SK-N-SH treated with all-trans-retinoic acid at 6 μM for 48 hours (cell line): ENCODE measurements around the gene TMX4.
"Not testable (repeated sequence)": the region's sequence is repeated elsewhere in the genome, so short reads cannot be mapped to it uniquely, and the experiment has no call there.

ENCODE experiments used
- ATAC-seq: fragments of 200-7000 bp; cut with Tn5 transposase; 3 replicates; pipeline ENCODE4 v1.9.1; 2020; ENCODE audit warnings: mild to moderate bottlenecking, moderate library complexity
- ARNTL ChIP-seq: fragments of 450-650 bp; formaldehyde crosslinking; IDR thresholded peaks from 2 replicates; pipeline ENCODE4 v1.5.0; 2020; ENCODE audit warnings: low read depth, mild to moderate bottlenecking, moderate library complexity, borderline replicate concordance
- BACH2 ChIP-seq: fragments of 250-450 bp; sonication (Bioruptor Pico); IDR thresholded peaks from 2 replicates; pipeline ENCODE4 v1.9.0; 2021; ENCODE audit warnings: mild to moderate bottlenecking, borderline replicate concordance
- CREB5 ChIP-seq: fragments of 250-450 bp; sonication (Bioruptor Pico); IDR thresholded peaks from 2 replicates; pipeline ENCODE4 v1.5.1; 2020; ENCODE audit warnings: low read depth, mild to moderate bottlenecking, moderate library complexity
- CSDC2 ChIP-seq: fragments of 250-450 bp; sonication (Bioruptor Pico); IDR thresholded peaks from 2 replicates; pipeline ENCODE4 v1.5.0; 2020; ENCODE audit warnings: mild to moderate bottlenecking, moderate library complexity
- ESRRG ChIP-seq: fragments of 250-450 bp; sonication (Bioruptor Pico); IDR thresholded peaks from 2 replicates; pipeline ENCODE4 v1.6.1; 2021; ENCODE audit warnings: mild to moderate bottlenecking
- GLIS3 ChIP-seq: fragments of 250-450 bp; sonication (Bioruptor Pico); IDR thresholded peaks from 2 replicates; pipeline ENCODE4 v1.5.0; 2020; ENCODE audit warnings: mild to moderate bottlenecking, moderate library complexity
- ISL1 ChIP-seq: fragments of 250-450 bp; sonication (Bioruptor Pico); IDR thresholded peaks from 2 replicates; pipeline ENCODE4 v2.1.2; 2022; ENCODE audit warnings: mild to moderate bottlenecking, moderate library complexity
- OSR1 ChIP-seq: fragments of 250-450 bp; sonication (Bioruptor Pico); IDR thresholded peaks from 2 replicates; pipeline ENCODE4 v1.8.0; 2022; ENCODE audit warnings: moderate library complexity, mild to moderate bottlenecking, inconsistent platforms
- RARB ChIP-seq: fragments of 250-450 bp; sonication (Bioruptor Pico); IDR thresholded peaks from 2 replicates; pipeline ENCODE4 v1.8.0; 2021; ENCODE audit warnings: mild to moderate bottlenecking, moderate library complexity
- SNAI2 ChIP-seq: fragments of 250-450 bp; sonication (Bioruptor Pico); IDR thresholded peaks from 2 replicates; pipeline ENCODE4 v1.5.0; 2020; ENCODE audit warnings: mild to moderate bottlenecking, moderate library complexity
- TCF4 ChIP-seq: fragments of 250-450 bp; sonication (Bioruptor Pico); IDR thresholded peaks from 2 replicates; pipeline ENCODE4 v1.8.0; 2021; ENCODE audit warnings: mild to moderate bottlenecking, moderate library complexity, borderline replicate concordance
- TOX ChIP-seq: fragments of 250-450 bp; sonication (Bioruptor Pico); IDR thresholded peaks from 2 replicates; pipeline ENCODE4 v1.8.0; 2021; ENCODE audit warnings: mild to moderate bottlenecking, moderate library complexity, borderline replicate concordance
- ZFP3 ChIP-seq: fragments of 250-450 bp; sonication (Bioruptor Pico); IDR thresholded peaks from 2 replicates; pipeline ENCODE4 v1.5.0; 2020; ENCODE audit warnings: mild to moderate bottlenecking, moderate library complexity
- ZFP30 ChIP-seq: fragments of 450-650 bp; formaldehyde crosslinking; IDR thresholded peaks from 2 replicates; pipeline ENCODE4 v1.5.0; 2022; ENCODE audit warnings: mild to moderate bottlenecking, moderate library complexity
- ZNF565 ChIP-seq: fragments of 450-650 bp; formaldehyde crosslinking; conservative IDR thresholded peaks from 2 replicates; pipeline ENCODE4 v1.5.0; 2020; ENCODE audit warnings: low read depth, mild to moderate bottlenecking, moderate library complexity
- ZNF8 ChIP-seq: fragments of 450-650 bp; formaldehyde crosslinking; IDR thresholded peaks from 2 replicates; pipeline ENCODE4 v1.5.0; 2020; ENCODE audit warnings: mild to moderate bottlenecking, moderate library complexity
- TF ChIP-seq, protein P1 (sequence below): fragments of 250-450 bp; sonication (Bioruptor Pico); IDR thresholded peaks from 2 replicates; pipeline ENCODE4 v1.8.0; 2020; ENCODE audit warnings: mild to moderate bottlenecking, moderate library complexity, borderline replicate concordance
- TF ChIP-seq, protein P2 (sequence below): fragments of 250-450 bp; sonication (Bioruptor Pico); IDR thresholded peaks from 2 replicates; pipeline ENCODE4 v1.5.0; 2020; ENCODE audit warnings: mild to moderate bottlenecking, moderate library complexity
- TF ChIP-seq, protein P3 (sequence below): fragments of 250-450 bp; sonication (Bioruptor Pico); IDR thresholded peaks from 2 replicates; pipeline ENCODE4 v1.5.1; 2021; ENCODE audit warnings: mild to moderate bottlenecking, moderate library complexity

Gene TMX4

GRCh38 chr20:7966176-7966575 lies 53.4 kb downstream of the TMX4 start:
- ATAC-seq = no peak
- TF ChIP-seq ISL1 (CRISPR knock-in tag) = peak; percentile 60
- TF ChIP-seq, protein P1, sequence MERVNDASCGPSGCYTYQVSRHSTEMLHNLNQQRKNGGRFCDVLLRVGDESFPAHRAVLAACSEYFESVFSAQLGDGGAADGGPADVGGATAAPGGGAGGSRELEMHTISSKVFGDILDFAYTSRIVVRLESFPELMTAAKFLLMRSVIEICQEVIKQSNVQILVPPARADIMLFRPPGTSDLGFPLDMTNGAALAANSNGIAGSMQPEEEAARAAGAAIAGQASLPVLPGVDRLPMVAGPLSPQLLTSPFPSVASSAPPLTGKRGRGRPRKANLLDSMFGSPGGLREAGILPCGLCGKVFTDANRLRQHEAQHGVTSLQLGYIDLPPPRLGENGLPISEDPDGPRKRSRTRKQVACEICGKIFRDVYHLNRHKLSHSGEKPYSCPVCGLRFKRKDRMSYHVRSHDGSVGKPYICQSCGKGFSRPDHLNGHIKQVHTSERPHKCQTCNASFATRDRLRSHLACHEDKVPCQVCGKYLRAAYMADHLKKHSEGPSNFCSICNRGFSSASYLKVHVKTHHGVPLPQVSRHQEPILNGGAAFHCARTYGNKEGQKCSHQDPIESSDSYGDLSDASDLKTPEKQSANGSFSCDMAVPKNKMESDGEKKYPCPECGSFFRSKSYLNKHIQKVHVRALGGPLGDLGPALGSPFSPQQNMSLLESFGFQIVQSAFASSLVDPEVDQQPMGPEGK = no peak
- no peak for TF ChIP-seq ESRRG (CRISPR knock-in tag)
- TF ChIP-seq, protein P2, sequence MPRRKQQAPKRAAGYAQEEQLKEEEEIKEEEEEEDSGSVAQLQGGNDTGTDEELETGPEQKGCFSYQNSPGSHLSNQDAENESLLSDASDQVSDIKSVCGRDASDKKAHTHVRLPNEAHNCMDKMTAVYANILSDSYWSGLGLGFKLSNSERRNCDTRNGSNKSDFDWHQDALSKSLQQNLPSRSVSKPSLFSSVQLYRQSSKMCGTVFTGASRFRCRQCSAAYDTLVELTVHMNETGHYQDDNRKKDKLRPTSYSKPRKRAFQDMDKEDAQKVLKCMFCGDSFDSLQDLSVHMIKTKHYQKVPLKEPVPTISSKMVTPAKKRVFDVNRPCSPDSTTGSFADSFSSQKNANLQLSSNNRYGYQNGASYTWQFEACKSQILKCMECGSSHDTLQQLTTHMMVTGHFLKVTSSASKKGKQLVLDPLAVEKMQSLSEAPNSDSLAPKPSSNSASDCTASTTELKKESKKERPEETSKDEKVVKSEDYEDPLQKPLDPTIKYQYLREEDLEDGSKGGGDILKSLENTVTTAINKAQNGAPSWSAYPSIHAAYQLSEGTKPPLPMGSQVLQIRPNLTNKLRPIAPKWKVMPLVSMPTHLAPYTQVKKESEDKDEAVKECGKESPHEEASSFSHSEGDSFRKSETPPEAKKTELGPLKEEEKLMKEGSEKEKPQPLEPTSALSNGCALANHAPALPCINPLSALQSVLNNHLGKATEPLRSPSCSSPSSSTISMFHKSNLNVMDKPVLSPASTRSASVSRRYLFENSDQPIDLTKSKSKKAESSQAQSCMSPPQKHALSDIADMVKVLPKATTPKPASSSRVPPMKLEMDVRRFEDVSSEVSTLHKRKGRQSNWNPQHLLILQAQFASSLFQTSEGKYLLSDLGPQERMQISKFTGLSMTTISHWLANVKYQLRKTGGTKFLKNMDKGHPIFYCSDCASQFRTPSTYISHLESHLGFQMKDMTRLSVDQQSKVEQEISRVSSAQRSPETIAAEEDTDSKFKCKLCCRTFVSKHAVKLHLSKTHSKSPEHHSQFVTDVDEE (CRISPR knock-in tag) = 0 out of 2 replicates have a peak, but pooled peaks have one; percentile 58
- peak; percentile 57; the same call in 1 of the 2 replicates for TF ChIP-seq TCF4 (CRISPR knock-in tag)

- TF ChIP-seq, protein P3, sequence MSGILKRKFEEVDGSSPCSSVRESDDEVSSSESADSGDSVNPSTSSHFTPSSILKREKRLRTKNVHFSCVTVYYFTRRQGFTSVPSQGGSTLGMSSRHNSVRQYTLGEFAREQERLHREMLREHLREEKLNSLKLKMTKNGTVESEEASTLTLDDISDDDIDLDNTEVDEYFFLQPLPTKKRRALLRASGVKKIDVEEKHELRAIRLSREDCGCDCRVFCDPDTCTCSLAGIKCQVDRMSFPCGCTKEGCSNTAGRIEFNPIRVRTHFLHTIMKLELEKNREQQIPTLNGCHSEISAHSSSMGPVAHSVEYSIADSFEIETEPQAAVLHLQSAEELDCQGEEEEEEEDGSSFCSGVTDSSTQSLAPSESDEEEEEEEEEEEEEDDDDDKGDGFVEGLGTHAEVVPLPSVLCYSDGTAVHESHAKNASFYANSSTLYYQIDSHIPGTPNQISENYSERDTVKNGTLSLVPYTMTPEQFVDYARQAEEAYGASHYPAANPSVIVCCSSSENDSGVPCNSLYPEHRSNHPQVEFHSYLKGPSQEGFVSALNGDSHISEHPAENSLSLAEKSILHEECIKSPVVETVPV = no peak
- TF ChIP-seq ARNTL = no peak
- TF ChIP-seq ZFP3 (CRISPR knock-in tag) = no peak
- no peak for TF ChIP-seq RARB (CRISPR knock-in tag)
- TF ChIP-seq, protein P1 = no peak
- no peak for TF ChIP-seq ZFP30
- TF ChIP-seq BACH2 (CRISPR knock-in tag) = no peak
- TF ChIP-seq TCF4 (CRISPR knock-in tag) = no peak
- TF ChIP-seq, all 23 proteins: peak for 0
- ATAC-seq = no peak
Measured at GRCh38 chr20:7959484-7959883, 60.1 kb downstream of the TMX4 start.

GRCh38 chr20:7956561-7956960 lies 63.0 kb downstream of the TMX4 start:
- not testable (repeated sequence) for ATAC-seq

DNA sequence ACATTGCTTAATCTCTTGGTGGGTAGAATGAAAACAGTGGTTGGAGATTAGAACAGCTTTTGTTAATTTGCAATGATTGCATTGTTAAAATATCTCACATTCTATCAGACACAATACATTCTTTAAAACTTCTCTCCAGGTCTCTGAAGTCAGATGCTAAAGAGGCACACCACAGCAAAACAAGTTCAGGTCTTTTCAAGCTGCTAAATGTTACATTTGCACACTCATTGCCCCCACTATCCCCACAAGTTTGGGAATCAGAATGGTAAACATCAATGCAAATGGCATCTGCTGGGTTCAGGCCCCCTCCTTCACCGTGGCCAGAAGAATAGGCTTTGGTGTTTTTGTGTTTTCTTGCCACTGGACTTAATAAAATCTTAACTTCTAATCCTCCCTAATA lies 69.2 kb downstream of the TMX4 start:
- no peak for TF ChIP-seq SNAI2 (CRISPR knock-in tag)
- TF ChIP-seq TOX = no peak
- TF ChIP-seq ESRRG (CRISPR knock-in tag) = no peak
- no peak for TF ChIP-seq ZFP3 (CRISPR knock-in tag)
- TF ChIP-seq ARNTL = no peak
- TF ChIP-seq OSR1 (CRISPR knock-in tag) = no peak
- TF ChIP-seq ZNF565 (CRISPR knock-in tag) = no peak
- no peak for TF ChIP-seq ISL1 (CRISPR knock-in tag)
- TF ChIP-seq ZNF8 (CRISPR knock-in tag) = no peak
- no peak for TF ChIP-seq CREB5
- no peak for TF ChIP-seq RARB (CRISPR knock-in tag)
- TF ChIP-seq GLIS3 = no peak
- no peak for TF ChIP-seq CSDC2
- no peak for ATAC-seq

- no peak for ATAC-seq
- TF ChIP-seq, protein P2 (CRISPR knock-in tag) = no peak
- TF ChIP-seq GLIS3 = no peak
Measured at GRCh38 chr20:7943891-7944290, 75.7 kb downstream of the TMX4 start.
